NCI-H187 (cell line): ENCODE measurements around the gene ULK4.
"Not testable (repeated sequence)": the region's sequence is repeated elsewhere in the genome, so short reads cannot be mapped to it uniquely, and the experiment has no call there.

ENCODE experiments used
- DNase-seq, 2 experiments: peaks; one replicate each; lab custom pipeline; 2025; lab: John Stamatoyannopoulos, UW

Gene ULK4

GRCh38 chr3:41498847-41499246, 463.1 kb downstream of the ULK4 start:
- no peak for DNase-seq

- no peak for DNase-seq
Observed at GRCh38 chr3:41490360-41490759, 471.5 kb downstream of the ULK4 start.

- no peak for DNase-seq
Observed at GRCh38 chr3:41489231-41489630, 472.7 kb downstream of the ULK4 start.

GRCh38 chr3:41488501-41488900, 473.4 kb downstream of the ULK4 start:
- DNase-seq, result no peak

GRCh38 chr3:41485484-41485883, 476.4 kb downstream of the ULK4 start:
- DNase-seq, result no peak

- no peak for DNase-seq
Observed at GRCh38 chr3:41482134-41482533, 479.8 kb downstream of the ULK4 start.

- DNase-seq, result no peak
Observed at GRCh38 chr3:41478278-41478677, 483.6 kb downstream of the ULK4 start.

- DNase-seq, result no peak
Observed at GRCh38 chr3:41477399-41478014, 484.4 kb downstream of the ULK4 start.

- DNase-seq, result no peak
Observed at GRCh38 chr3:41469083-41469482, 492.8 kb downstream of the ULK4 start.

- no peak for DNase-seq
Observed at GRCh38 chr3:41467481-41467880, 494.4 kb downstream of the ULK4 start.

GRCh38 chr3:41464858-41465257, 497.0 kb downstream of the ULK4 start:
- no peak for DNase-seq

GRCh38 chr3:41464401-41464800, 497.5 kb downstream of the ULK4 start:
- no peak for DNase-seq

- DNase-seq, result no peak
Observed at GRCh38 chr3:41462103-41462691, 499.7 kb downstream of the ULK4 start.

GRCh38 chr3:41460736-41461135, 501.2 kb downstream of the ULK4 start:
- DNase-seq, result no peak

GRCh38 chr3:41457176-41457575, 504.7 kb downstream of the ULK4 start:
- DNase-seq, result no peak

GRCh38 chr3:41456162-41456561, 505.7 kb downstream of the ULK4 start:
- no peak for DNase-seq

- not testable (repeated sequence) for DNase-seq
Observed at GRCh38 chr3:41453618-41454017, 508.3 kb downstream of the ULK4 start.

GRCh38 chr3:41450416-41451231, 511.3 kb downstream of the ULK4 start:
- no peak for DNase-seq

GRCh38 chr3:41448396-41448795, 513.5 kb downstream of the ULK4 start:
- DNase-seq, result no peak

GRCh38 chr3:41447701-41448100, 514.2 kb downstream of the ULK4 start:
- DNase-seq, result no peak

- DNase-seq, result not testable (repeated sequence)
Observed at GRCh38 chr3:41446316-41446715, 515.6 kb downstream of the ULK4 start.

- no peak for DNase-seq
Observed at GRCh38 chr3:41441568-41441967, 520.3 kb downstream of the ULK4 start.

GRCh38 chr3:41441139-41441538, 520.8 kb downstream of the ULK4 start:
- DNase-seq, result no peak
